T47D (cell line): ENCODE data around the gene CYS1.
"Not testable (repeated sequence)": the region's sequence is repeated elsewhere in the genome, so short reads cannot be mapped to it uniquely, and the experiment has no call there.

Source experiments
- DNase-seq, 2 experiments: peaks; one replicate each; pipeline versions ENCODE4 v3.0.0 to v3.0.0-alpha.2; 2011 to 2012; ENCODE audit warnings: low read depth in 1 of 2, low spot score in 1 of 2
- JUND ChIP-seq: IDR thresholded peaks from 2 replicates; pipeline ENCODE4 v1.6.1; 2012; ENCODE audit warnings: low read depth
- in situ Hi-C: cut with HindIII; loops from 2 replicates; pipeline ENCODE4 v1.10.0; 2016; ENCODE audit warnings: low sequenced_read_pairs, low pct_unique_long_range_greater_than_20kb

The CYS1 gene

GRCh38 chr2:10012963-10013461, 67.2 kb downstream of the CYS1 start:
- in situ Hi-C loops: no loop called here
- TF ChIP-seq JUND: no peak
- no peak for DNase-seq

- DNase-seq, in situ Hi-C loops: not testable (repeated sequence)
Measured at GRCh38 chr2:10012366-10012962, 67.7 kb downstream of the CYS1 start.

GRCh38 chr2:10011606-10012325, 68.4 kb downstream of the CYS1 start:
- in situ Hi-C loops, DNase-seq: not testable (repeated sequence)

GRCh38 chr2:10010861-10011605, 69.2 kb downstream of the CYS1 start:
- DNase-seq, in situ Hi-C loops: not testable (repeated sequence)

GRCh38 chr2:10009811-10010781, 70.1 kb downstream of the CYS1 start:
- TF ChIP-seq JUND: no peak
- in situ Hi-C loops: no loop called here
- DNase-seq: no peak

GRCh38 chr2:10009271-10009810, 70.9 kb downstream of the CYS1 start:
- DNase-seq: no peak
- in situ Hi-C loops: no loop called here

GRCh38 chr2:10008809-10009176, 71.4 kb downstream of the CYS1 start:
- DNase-seq: no peak
- TF ChIP-seq JUND: no peak
- in situ Hi-C loops: no loop called here

More at GRCh38 chr2:10009271-10009810, 70.9 kb downstream of the CYS1 start:
- TF ChIP-seq JUND: no peak

- no peak for DNase-seq
- in situ Hi-C loops: no loop called here
- TF ChIP-seq JUND: no peak
Measured at GRCh38 chr2:10007921-10008808, 72.0 kb downstream of the CYS1 start.

- DNase-seq: no peak
- no peak for TF ChIP-seq JUND
- in situ Hi-C loops: no loop called here
Measured at GRCh38 chr2:10007435-10007834, 72.8 kb downstream of the CYS1 start.
